Measurements from ENCODE around the gene NUP93. TPM values are rescaled to one million over a fixed set of nuclear protein-coding genes. Genes with fewer than 3 reads are reported as not detected.
A peak's percentile ranks its signal among the peaks of the same experiment; 100 is the strongest.

NUP93 gene
- polyA plus RNA-seq, 4 donors, result 14.1 to 32.1 (median 22.3) TPM

GRCh38 chr16:56859636-56860035 is 129.7 kb downstream of the NUP93 start:
- Histone ChIP-seq H3K9me3 (ENCODE audit: control insufficient read depth in 2 of 2, insufficient read depth in 1 of 2, low read depth in 1 of 2, low read length in 1 of 2) (no peaks in the 10 kb centered on the region), H3K27ac (ENCODE audit: low read depth in 1 of 3, low read length in 2 of 3) (no peak overlapping the region), H3K36me3 (ENCODE audit: control insufficient read depth in 3 of 3, insufficient read depth in 2 of 3, low read depth in 1 of 3, low read length in 3 of 3) (no peaks in the 10 kb centered on the region), H3K4me1 (ENCODE audit: control insufficient read depth in 3 of 3, insufficient read depth in 2 of 3, low read depth in 1 of 3, low read length in 2 of 3) (peaks cover 0 to 21% (median 0%) of the 10 kb centered on the region in 3 donors), H3K4me3 (ENCODE audit: low read depth in 1 of 3, low read length in 3 of 3) (no peak overlapping the region), H3K27me3 (ENCODE audit: control insufficient read depth in 3 of 3, insufficient read depth in 3 of 3, low read length in 3 of 3) (no peaks in the 10 kb centered on the region)
- 83 to 93% (median 87%) methylated on average over 2 of the region's 2 CpGs for WGBS, 3 donors
- no peak for DNase-seq
- no peak for FAIRE-seq

- FAIRE-seq (no peak), DNase-seq (peak; percentile 19 to 23)
- Histone ChIP-seq H3K27me3 (ENCODE audit: control insufficient read depth in 3 of 3, insufficient read depth in 3 of 3, low read length in 3 of 3) (no peaks in the 10 kb centered on the region), H3K36me3 (ENCODE audit: control insufficient read depth in 3 of 3, insufficient read depth in 2 of 3, low read depth in 1 of 3, low read length in 3 of 3) (no peaks in the 10 kb centered on the region), H3K9me3 (ENCODE audit: control insufficient read depth in 2 of 2, insufficient read depth in 1 of 2, low read depth in 1 of 2, low read length in 1 of 2) (no peaks in the 10 kb centered on the region), H3K27ac (ENCODE audit: low read depth in 1 of 3, low read length in 2 of 3) (peak overlapping the region in 1 of 3 donors; percentile 20), H3K4me1 (ENCODE audit: control insufficient read depth in 3 of 3, insufficient read depth in 2 of 3, low read depth in 1 of 3, low read length in 2 of 3) (peaks cover 0 to 21% (median 0%) of the 10 kb centered on the region in 3 donors), H3K4me3 (ENCODE audit: low read depth in 1 of 3, low read length in 3 of 3) (no peak overlapping the region)
- 63 to 84% (median 64%) methylated on average over 9 of the region's 9 CpGs for WGBS, 3 donors
These were observed 130.5 kb downstream of the NUP93 start for GRCh38 chr16:56860226-56861020.

GRCh38 chr16:56861092-56861610 is 131.2 kb downstream of the NUP93 start:
- no peaks in the 10 kb centered on the region for H3K36me3 ChIP-seq (ENCODE audit: control insufficient read depth in 3 of 3, insufficient read depth in 2 of 3, low read depth in 1 of 3, low read length in 3 of 3)
- WGBS, 3 donors, result 22 to 50% (median 30%) methylated on average over 3 of the region's 3 CpGs
- H3K4me1 ChIP-seq (ENCODE audit: control insufficient read depth in 3 of 3, insufficient read depth in 2 of 3, low read depth in 1 of 3, low read length in 2 of 3), result peaks cover 0 to 21% (median 0%) of the 10 kb centered on the region in 3 donors
- H3K27me3 ChIP-seq (ENCODE audit: control insufficient read depth in 3 of 3, insufficient read depth in 3 of 3, low read length in 3 of 3), result no peaks in the 10 kb centered on the region
- H3K4me3 ChIP-seq (ENCODE audit: low read depth in 1 of 3, low read length in 3 of 3), result no peak overlapping the region
- H3K9me3 ChIP-seq (ENCODE audit: control insufficient read depth in 2 of 2, insufficient read depth in 1 of 2, low read depth in 1 of 2, low read length in 1 of 2), result no peaks in the 10 kb centered on the region
- DNase-seq, result peak in 1 of 2 donors; percentile 25
- no peak for FAIRE-seq
- H3K27ac ChIP-seq (ENCODE audit: low read depth in 1 of 3, low read length in 2 of 3), result no peak overlapping the region

- Histone ChIP-seq H3K9me3 (ENCODE audit: control insufficient read depth in 2 of 2, insufficient read depth in 1 of 2, low read depth in 1 of 2, low read length in 1 of 2) (no peaks in the 10 kb centered on the region), H3K4me3 (ENCODE audit: low read depth in 1 of 3, low read length in 3 of 3) (no peak overlapping the region), H3K27ac (ENCODE audit: low read depth in 1 of 3, low read length in 2 of 3) (no peak overlapping the region), H3K27me3 (ENCODE audit: control insufficient read depth in 3 of 3, insufficient read depth in 3 of 3, low read length in 3 of 3) (no peaks in the 10 kb centered on the region), H3K4me1 (ENCODE audit: control insufficient read depth in 3 of 3, insufficient read depth in 2 of 3, low read depth in 1 of 3, low read length in 2 of 3) (peaks cover 0 to 16% (median 0%) of the 10 kb centered on the region in 3 donors), H3K36me3 (ENCODE audit: control insufficient read depth in 3 of 3, insufficient read depth in 2 of 3, low read depth in 1 of 3, low read length in 3 of 3) (no peaks in the 10 kb centered on the region)
- DNase-seq, result peak in 1 of 2 donors; percentile 14
- WGBS, 3 donors, result 95 to 98% (median 96%) methylated on average over 8 of the region's 8 CpGs
- FAIRE-seq, result no peak
These were observed 131.8 kb downstream of the NUP93 start for GRCh38 chr16:56861756-56862155.

- no peaks in the 10 kb centered on the region for H3K27me3 ChIP-seq (ENCODE audit: control insufficient read depth in 3 of 3, insufficient read depth in 3 of 3, low read length in 3 of 3)
- no peak overlapping the region for H3K4me3 ChIP-seq (ENCODE audit: low read depth in 1 of 3, low read length in 3 of 3)
- H3K9me3 ChIP-seq (ENCODE audit: control insufficient read depth in 2 of 2, insufficient read depth in 1 of 2, low read depth in 1 of 2, low read length in 1 of 2), result no peaks in the 10 kb centered on the region
- WGBS, 3 donors, result 83 to 87% (median 83%) methylated on average over 5 of the region's 5 CpGs
- peaks cover 0 to 16% (median 0%) of the 10 kb centered on the region in 3 donors for H3K4me1 ChIP-seq (ENCODE audit: control insufficient read depth in 3 of 3, insufficient read depth in 2 of 3, low read depth in 1 of 3, low read length in 2 of 3)
- no peak overlapping the region for H3K27ac ChIP-seq (ENCODE audit: low read depth in 1 of 3, low read length in 2 of 3)
- FAIRE-seq, result no peak
- no peak for DNase-seq
- no peaks in the 10 kb centered on the region for H3K36me3 ChIP-seq (ENCODE audit: control insufficient read depth in 3 of 3, insufficient read depth in 2 of 3, low read depth in 1 of 3, low read length in 3 of 3)
These were observed 132.8 kb downstream of the NUP93 start for GRCh38 chr16:56862776-56863175.

GRCh38 chr16:56864960-56865359 is 135.0 kb downstream of the NUP93 start, which contains the start of gene SLC12A3:
SLC12A3 (plus strand) TSS chr16:56865207; CDS start chr16:56865236, 29 bp downstream.
- Histone ChIP-seq H3K36me3 (ENCODE audit: control insufficient read depth in 3 of 3, insufficient read depth in 2 of 3, low read depth in 1 of 3, low read length in 3 of 3) (no peaks in the 10 kb centered on the region), H3K27me3 (ENCODE audit: control insufficient read depth in 3 of 3, insufficient read depth in 3 of 3, low read length in 3 of 3) (no peaks in the 10 kb centered on the region), H3K4me3 (ENCODE audit: low read depth in 1 of 3, low read length in 3 of 3) (no peak within 1 kb of the TSS), H3K4me1 (ENCODE audit: control insufficient read depth in 3 of 3, insufficient read depth in 2 of 3, low read depth in 1 of 3, low read length in 2 of 3) (peaks cover 0 to 16% (median 0%) of the 10 kb centered on the region in 3 donors), H3K27ac (ENCODE audit: low read depth in 1 of 3, low read length in 2 of 3) (no peak within 1 kb of the TSS), H3K9me3 (ENCODE audit: control insufficient read depth in 2 of 2, insufficient read depth in 1 of 2, low read depth in 1 of 2, low read length in 1 of 2) (no peaks in the 10 kb centered on the region)
- no peak for FAIRE-seq
- WGBS, 3 donors, result 71 to 84% (median 76%) methylated on average over 11 to 12 of the region's 12 CpGs
- no peak for DNase-seq

- H3K27me3 ChIP-seq (ENCODE audit: control insufficient read depth in 3 of 3, insufficient read depth in 3 of 3, low read length in 3 of 3), result no peaks in the 10 kb centered on the region
- H3K4me3 ChIP-seq (ENCODE audit: low read depth in 1 of 3, low read length in 3 of 3), result no peak overlapping the region
- 94 to 98% (median 95%) methylated on average over 11 to 13 of the region's 13 CpGs for WGBS, 3 donors
- H3K36me3 ChIP-seq (ENCODE audit: control insufficient read depth in 3 of 3, insufficient read depth in 2 of 3, low read depth in 1 of 3, low read length in 3 of 3), result no peaks in the 10 kb centered on the region
- FAIRE-seq, result no peak
- H3K4me1 ChIP-seq (ENCODE audit: control insufficient read depth in 3 of 3, insufficient read depth in 2 of 3, low read depth in 1 of 3, low read length in 2 of 3), result peaks cover 0 to 12% (median 0%) of the 10 kb centered on the region in 3 donors
- DNase-seq, result no peak
- no peak overlapping the region for H3K27ac ChIP-seq (ENCODE audit: low read depth in 1 of 3, low read length in 2 of 3)
- no peaks in the 10 kb centered on the region for H3K9me3 ChIP-seq (ENCODE audit: control insufficient read depth in 2 of 2, insufficient read depth in 1 of 2, low read depth in 1 of 2, low read length in 1 of 2)
These were observed 135.6 kb downstream of the NUP93 start for GRCh38 chr16:56865394-56866062.

- Histone ChIP-seq H3K27ac (ENCODE audit: low read depth in 1 of 3, low read length in 2 of 3) (no peak overlapping the region), H3K4me1 (ENCODE audit: control insufficient read depth in 3 of 3, insufficient read depth in 2 of 3, low read depth in 1 of 3, low read length in 2 of 3) (peaks cover 0 to 2% (median 0%) of the 10 kb centered on the region in 3 donors), H3K9me3 (ENCODE audit: control insufficient read depth in 2 of 2, insufficient read depth in 1 of 2, low read depth in 1 of 2, low read length in 1 of 2) (no peaks in the 10 kb centered on the region), H3K4me3 (ENCODE audit: low read depth in 1 of 3, low read length in 3 of 3) (no peak overlapping the region), H3K27me3 (ENCODE audit: control insufficient read depth in 3 of 3, insufficient read depth in 3 of 3, low read length in 3 of 3) (no peaks in the 10 kb centered on the region), H3K36me3 (ENCODE audit: control insufficient read depth in 3 of 3, insufficient read depth in 2 of 3, low read depth in 1 of 3, low read length in 3 of 3) (no peaks in the 10 kb centered on the region)
- peak; percentile 61 to 63 for DNase-seq
- 50 to 55% (median 55%) methylated on average over 22 to 23 of the region's 23 CpGs for WGBS, 3 donors
- FAIRE-seq, result no peak
These were observed 137.3 kb downstream of the NUP93 start for GRCh38 chr16:56866955-56867830.
